ENCODE measurements around the gene PFKP.

Gene PFKP

DNA sequence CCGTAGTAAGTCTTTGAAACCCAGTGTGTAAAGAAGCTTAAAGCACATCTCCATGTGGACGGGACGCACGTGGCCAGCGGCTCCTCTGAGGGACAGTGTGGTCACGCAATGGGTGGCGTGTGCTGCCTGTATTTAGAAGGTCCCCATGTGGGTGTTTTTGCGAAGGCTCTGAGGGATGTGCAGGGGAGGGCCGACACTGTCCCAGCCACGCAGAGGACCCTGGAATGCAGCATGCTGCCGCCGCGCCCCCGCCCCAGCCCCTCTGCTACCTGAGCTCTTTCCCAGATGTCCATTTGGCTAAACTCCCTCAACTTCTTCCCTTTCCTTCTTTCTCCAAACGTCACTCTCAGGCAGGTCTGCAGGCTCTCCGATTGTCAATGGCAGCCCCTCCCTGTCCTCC lies 8.8 kb downstream of the PFKP start:
- H2AFZ ChIP-seq = no peak overlapping the region
- H3K79me2 ChIP-seq = no peaks in the 10 kb centered on the region
- no peak overlapping the region for H3K27ac ChIP-seq
- no peaks in the 10 kb centered on the region for H3K4me1 ChIP-seq
- H3K9ac ChIP-seq = no peak overlapping the region
- no peak overlapping the region for H3K4me2 ChIP-seq (ENCODE audit: low read length)
- no peak overlapping the region for H3K4me3 ChIP-seq (ENCODE audit: low read depth, low read length)
- no peaks in the 10 kb centered on the region for H3K27me3 ChIP-seq (ENCODE audit: control insufficient read depth, insufficient read depth, low read length)
- no peak for TF ChIP-seq CTCF (IDR thresholded peaks at IDR 0.05)
- H3K9me3 ChIP-seq (ENCODE audit: control insufficient read depth, low read length) = no peaks in the 10 kb centered on the region
- H3K36me3 ChIP-seq (ENCODE audit: control insufficient read depth, insufficient read depth, low read length) = no peaks in the 10 kb centered on the region

GRCh38 chr10:3077509-3077908 lies 10.2 kb downstream of the PFKP start:
- no peak for TF ChIP-seq CTCF (IDR thresholded peaks at IDR 0.05)
- Histone ChIP-seq H3K4me2 (ENCODE audit: low read length) (no peak overlapping the region), H3K36me3 (ENCODE audit: control insufficient read depth, insufficient read depth, low read length) (no peaks in the 10 kb centered on the region), H3K79me2 (no peaks in the 10 kb centered on the region), H2AFZ (no peak overlapping the region), H3K27ac (no peak overlapping the region), H3K4me3 (ENCODE audit: low read depth, low read length) (no peak overlapping the region), H3K4me1 (no peaks in the 10 kb centered on the region), H3K9me3 (ENCODE audit: control insufficient read depth, low read length) (no peaks in the 10 kb centered on the region), H3K9ac (no peak overlapping the region), H3K27me3 (ENCODE audit: control insufficient read depth, insufficient read depth, low read length) (no peaks in the 10 kb centered on the region)

- no peak overlapping the region for H3K27ac ChIP-seq
- H3K36me3 ChIP-seq (ENCODE audit: control insufficient read depth, insufficient read depth, low read length) = no peaks in the 10 kb centered on the region
- H3K79me2 ChIP-seq = no peaks in the 10 kb centered on the region
- H3K4me3 ChIP-seq (ENCODE audit: low read depth, low read length) = no peak overlapping the region
- TF ChIP-seq CTCF (IDR thresholded peaks at IDR 0.05) = no peak
- H3K27me3 ChIP-seq (ENCODE audit: control insufficient read depth, insufficient read depth, low read length) = no peaks in the 10 kb centered on the region
- H3K4me2 ChIP-seq (ENCODE audit: low read length) = no peak overlapping the region
- H2AFZ ChIP-seq = no peak overlapping the region
- H3K9me3 ChIP-seq (ENCODE audit: control insufficient read depth, low read length) = no peaks in the 10 kb centered on the region
- H3K9ac ChIP-seq = no peak overlapping the region
- H3K4me1 ChIP-seq = no peaks in the 10 kb centered on the region
These were observed 10.7 kb downstream of the PFKP start for GRCh38 chr10:3077940-3078630.

GRCh38 chr10:3081383-3081981 lies 14.1 kb downstream of the PFKP start:
- Histone ChIP-seq H3K4me2 (ENCODE audit: low read length) (no peak overlapping the region), H3K27me3 (ENCODE audit: control insufficient read depth, insufficient read depth, low read length) (no peaks in the 10 kb centered on the region), H2AFZ (no peak overlapping the region), H3K9ac (no peak overlapping the region), H3K27ac (no peak overlapping the region), H3K79me2 (no peaks in the 10 kb centered on the region), H3K36me3 (ENCODE audit: control insufficient read depth, insufficient read depth, low read length) (no peaks in the 10 kb centered on the region), H3K4me3 (ENCODE audit: low read depth, low read length) (no peak overlapping the region), H3K4me1 (no peaks in the 10 kb centered on the region), H3K9me3 (ENCODE audit: control insufficient read depth, low read length) (no peaks in the 10 kb centered on the region)
- TF ChIP-seq CTCF (IDR thresholded peaks at IDR 0.05) = no peak

GRCh38 chr10:3082290-3082689 lies 14.9 kb downstream of the PFKP start:
- no peaks in the 10 kb centered on the region for H3K9me3 ChIP-seq (ENCODE audit: control insufficient read depth, low read length)
- H3K27ac ChIP-seq = no peak overlapping the region
- H3K27me3 ChIP-seq (ENCODE audit: control insufficient read depth, insufficient read depth, low read length) = no peaks in the 10 kb centered on the region
- H3K4me1 ChIP-seq = no peaks in the 10 kb centered on the region
- no peak overlapping the region for H3K4me2 ChIP-seq (ENCODE audit: low read length)
- H2AFZ ChIP-seq = no peak overlapping the region
- no peaks in the 10 kb centered on the region for H3K36me3 ChIP-seq (ENCODE audit: control insufficient read depth, insufficient read depth, low read length)
- H3K9ac ChIP-seq = no peak overlapping the region
- H3K4me3 ChIP-seq (ENCODE audit: low read depth, low read length) = no peak overlapping the region
- TF ChIP-seq CTCF (IDR thresholded peaks at IDR 0.05) = no peak
- H3K79me2 ChIP-seq = no peaks in the 10 kb centered on the region
